ENCODE measurements around the gene GNA12.

The GNA12 gene

GRCh38 chr7:2807460-2807844 lies 36.7 kb downstream of the GNA12 start:
- 93% methylated on average over 5 of the region's 5 CpGs for WGBS
- no peak overlapping the region for H3K4me3 ChIP-seq (ENCODE audit: low read length)

GRCh38 chr7:2806571-2806970 lies 37.5 kb downstream of the GNA12 start:
- Histone ChIP-seq H3K4me1 (ENCODE audit: insufficient read depth, low read length) (peaks cover 54% of the 10 kb centered on the region), H3K9ac (ENCODE audit: low read depth, low read length) (no peak overlapping the region), H3K9me3 (ENCODE audit: insufficient read depth, low read depth, low read length) (no peaks in the 10 kb centered on the region), H3K36me3 (ENCODE audit: insufficient read depth, low read length) (no peaks in the 10 kb centered on the region), H3K27me3 (ENCODE audit: insufficient read depth, low read length) (no peaks in the 10 kb centered on the region), H3K4me3 (ENCODE audit: low read length) (no peak overlapping the region), H3K27ac (ENCODE audit: low read depth, low read length) (no peak overlapping the region)
- WGBS: 95% methylated on average over 4 of the region's 5 CpGs

More at GRCh38 chr7:2807460-2807844, 36.7 kb downstream of the GNA12 start:
- Histone ChIP-seq H3K9me3 (ENCODE audit: insufficient read depth, low read depth, low read length) (no peaks in the 10 kb centered on the region), H3K27me3 (ENCODE audit: insufficient read depth, low read length) (no peaks in the 10 kb centered on the region), H3K9ac (ENCODE audit: low read depth, low read length) (no peak overlapping the region), H3K27ac (ENCODE audit: low read depth, low read length) (no peak overlapping the region), H3K36me3 (ENCODE audit: insufficient read depth, low read length) (no peaks in the 10 kb centered on the region), H3K4me1 (ENCODE audit: insufficient read depth, low read length) (peaks cover 46% of the 10 kb centered on the region)

- Histone ChIP-seq H3K36me3 (ENCODE audit: insufficient read depth, low read length) (no peaks in the 10 kb centered on the region), H3K27me3 (ENCODE audit: insufficient read depth, low read length) (no peaks in the 10 kb centered on the region), H3K4me1 (ENCODE audit: insufficient read depth, low read length) (peaks cover 59% of the 10 kb centered on the region), H3K27ac (ENCODE audit: low read depth, low read length) (no peak overlapping the region), H3K9me3 (ENCODE audit: insufficient read depth, low read depth, low read length) (no peaks in the 10 kb centered on the region), H3K4me3 (ENCODE audit: low read length) (no peak overlapping the region), H3K9ac (ENCODE audit: low read depth, low read length) (no peak overlapping the region)
- 92% methylated on average over 18 of the region's 18 CpGs for WGBS
Observed at GRCh38 chr7:2805213-2805944, 38.7 kb downstream of the GNA12 start.

GRCh38 chr7:2804227-2804763 lies 39.8 kb downstream of the GNA12 start:
- Histone ChIP-seq H3K4me3 (ENCODE audit: low read length) (no peak overlapping the region), H3K9ac (ENCODE audit: low read depth, low read length) (no peak overlapping the region), H3K9me3 (ENCODE audit: insufficient read depth, low read depth, low read length) (no peaks in the 10 kb centered on the region), H3K36me3 (ENCODE audit: insufficient read depth, low read length) (no peaks in the 10 kb centered on the region), H3K27me3 (ENCODE audit: insufficient read depth, low read length) (no peaks in the 10 kb centered on the region), H3K27ac (ENCODE audit: low read depth, low read length) (no peak overlapping the region), H3K4me1 (ENCODE audit: insufficient read depth, low read length) (peaks cover 59% of the 10 kb centered on the region)
- WGBS: 94% methylated on average over 6 of the region's 6 CpGs

- Histone ChIP-seq H3K36me3 (ENCODE audit: insufficient read depth, low read length) (no peaks in the 10 kb centered on the region), H3K9ac (ENCODE audit: low read depth, low read length) (no peak overlapping the region), H3K27ac (ENCODE audit: low read depth, low read length) (no peak overlapping the region), H3K4me3 (ENCODE audit: low read length) (no peak overlapping the region), H3K27me3 (ENCODE audit: insufficient read depth, low read length) (no peaks in the 10 kb centered on the region), H3K9me3 (ENCODE audit: insufficient read depth, low read depth, low read length) (no peaks in the 10 kb centered on the region), H3K4me1 (ENCODE audit: insufficient read depth, low read length) (peaks cover 59% of the 10 kb centered on the region)
- 83% methylated on average over 4 of the region's 4 CpGs for WGBS
Observed at GRCh38 chr7:2803755-2804154, 40.4 kb downstream of the GNA12 start.

GRCh38 chr7:2803342-2803692 lies 40.8 kb downstream of the GNA12 start:
- peak overlapping the region; percentile 44 for H3K27ac ChIP-seq (ENCODE audit: low read depth, low read length)

GRCh38 chr7:2802504-2803341 lies 41.4 kb downstream of the GNA12 start:
- H3K36me3 ChIP-seq (ENCODE audit: insufficient read depth, low read length): no peaks in the 10 kb centered on the region
- peak overlapping the region; percentile 44 for H3K27ac ChIP-seq (ENCODE audit: low read depth, low read length)
- H3K4me3 ChIP-seq (ENCODE audit: low read length): no peak overlapping the region
- H3K4me1 ChIP-seq (ENCODE audit: insufficient read depth, low read length): peaks cover 53% of the 10 kb centered on the region
- WGBS: 71% methylated on average over 28 of the region's 28 CpGs
- H3K9ac ChIP-seq (ENCODE audit: low read depth, low read length): no peak overlapping the region
- H3K9me3 ChIP-seq (ENCODE audit: insufficient read depth, low read depth, low read length): no peaks in the 10 kb centered on the region
- H3K27me3 ChIP-seq (ENCODE audit: insufficient read depth, low read length): no peaks in the 10 kb centered on the region

More at GRCh38 chr7:2803342-2803692, 40.8 kb downstream of the GNA12 start:
- Histone ChIP-seq H3K36me3 (ENCODE audit: insufficient read depth, low read length) (no peaks in the 10 kb centered on the region), H3K9me3 (ENCODE audit: insufficient read depth, low read depth, low read length) (no peaks in the 10 kb centered on the region), H3K4me3 (ENCODE audit: low read length) (no peak overlapping the region), H3K4me1 (ENCODE audit: insufficient read depth, low read length) (peaks cover 59% of the 10 kb centered on the region), H3K9ac (ENCODE audit: low read depth, low read length) (no peak overlapping the region), H3K27me3 (ENCODE audit: insufficient read depth, low read length) (no peaks in the 10 kb centered on the region)
- 62% methylated on average over 2 of the region's 2 CpGs for WGBS

- 93% methylated on average over 2 of the region's 2 CpGs for WGBS
- no peak overlapping the region for H3K4me3 ChIP-seq (ENCODE audit: low read length)
- peaks cover 50% of the 10 kb centered on the region for H3K4me1 ChIP-seq (ENCODE audit: insufficient read depth, low read length)
- no peaks in the 10 kb centered on the region for H3K9me3 ChIP-seq (ENCODE audit: insufficient read depth, low read depth, low read length)
- no peaks in the 10 kb centered on the region for H3K27me3 ChIP-seq (ENCODE audit: insufficient read depth, low read length)
- H3K36me3 ChIP-seq (ENCODE audit: insufficient read depth, low read length): no peaks in the 10 kb centered on the region
- no peak overlapping the region for H3K27ac ChIP-seq (ENCODE audit: low read depth, low read length)
- H3K9ac ChIP-seq (ENCODE audit: low read depth, low read length): no peak overlapping the region
Observed at GRCh38 chr7:2802101-2802500, 42.0 kb downstream of the GNA12 start.

GRCh38 chr7:2800931-2801688 lies 43.0 kb downstream of the GNA12 start:
- H3K36me3 ChIP-seq (ENCODE audit: insufficient read depth, low read length): no peaks in the 10 kb centered on the region
- H3K4me1 ChIP-seq (ENCODE audit: insufficient read depth, low read length): peaks cover 50% of the 10 kb centered on the region
- no peaks in the 10 kb centered on the region for H3K9me3 ChIP-seq (ENCODE audit: insufficient read depth, low read depth, low read length)
- no peak overlapping the region for H3K27ac ChIP-seq (ENCODE audit: low read depth, low read length)
- 92% methylated on average over 16 of the region's 16 CpGs for WGBS
- H3K27me3 ChIP-seq (ENCODE audit: insufficient read depth, low read length): no peaks in the 10 kb centered on the region
- no peak overlapping the region for H3K4me3 ChIP-seq (ENCODE audit: low read length)
- H3K9ac ChIP-seq (ENCODE audit: low read depth, low read length): no peak overlapping the region

GRCh38 chr7:2800220-2800930 lies 43.7 kb downstream of the GNA12 start:
- H3K9ac ChIP-seq (ENCODE audit: low read depth, low read length): no peak overlapping the region
- H3K9me3 ChIP-seq (ENCODE audit: insufficient read depth, low read depth, low read length): no peaks in the 10 kb centered on the region
- 94% methylated on average over 14 of the region's 14 CpGs for WGBS
- H3K4me1 ChIP-seq (ENCODE audit: insufficient read depth, low read length): peaks cover 50% of the 10 kb centered on the region
- no peaks in the 10 kb centered on the region for H3K36me3 ChIP-seq (ENCODE audit: insufficient read depth, low read length)
- no peak overlapping the region for H3K27ac ChIP-seq (ENCODE audit: low read depth, low read length)
- no peaks in the 10 kb centered on the region for H3K27me3 ChIP-seq (ENCODE audit: insufficient read depth, low read length)
- no peak overlapping the region for H3K4me3 ChIP-seq (ENCODE audit: low read length)
